ENCODE data around the gene GLIPR2. TPM values are rescaled to one million over a fixed set of nuclear protein-coding genes. Genes with fewer than 3 reads are reported as not detected.

The GLIPR2 gene
- total and polyA plus RNA-seq, 2 of the 4 experiments (the other 2 are of a cell fraction) = 35.8 to 43.3 TPM

- no peaks in the 10 kb centered on the region for H3K27me3 ChIP-seq (ENCODE audit: control insufficient read depth, insufficient read depth, low read length)
- H3K18ac ChIP-seq (ENCODE audit: low read depth, low read length) = peak overlapping the region; percentile 98
- H3K56ac ChIP-seq (ENCODE audit: extremely low read depth, insufficient read depth, low read length) = peak overlapping the region; percentile 96
- peaks cover 4% of the 10 kb centered on the region for H3K36me3 ChIP-seq (ENCODE audit: control insufficient read depth, insufficient read depth, low read length)
- WGBS, 2 experiments (ENCODE audit: extremely low coverage in 2 of 2, insufficient read length in 1 of 2) = 94% methylated on average over 3 of the region's 9 CpGs; no CpG with 5 or more reads in 1 of the 2 experiments
- H4K20me1 ChIP-seq (ENCODE audit: insufficient read depth, low read length) = no peaks in the 10 kb centered on the region; the same call in 1 of the 2 replicates
- H4K5ac ChIP-seq (ENCODE audit: low read depth, low read length) = peak overlapping the region; percentile 50
- H2BK5ac ChIP-seq (ENCODE audit: low read depth, low read length, poor library complexity, severe bottlenecking) = peak overlapping the region; percentile 95
- H3K9me3 ChIP-seq (ENCODE audit: control insufficient read depth, insufficient read depth, low read length) = no peaks in the 10 kb centered on the region
- dilution Hi-C loops (cut with HindIII; ENCODE audit: low sequenced_read_pairs, unreplicated experiment) (no loop called here), in situ Hi-C loops (cut with MboI; ENCODE audit: low sequenced_read_pairs) (no loop called here), intact Hi-C loops (cut with micrococcal nuclease) (no loop called here)
- peak overlapping the region; percentile 65 for H3K9ac ChIP-seq (ENCODE audit: low read depth, low read length)
- peak overlapping the region; percentile 97 for H2BK120ac ChIP-seq (ENCODE audit: low read depth, low read length)
- H3K4me3 ChIP-seq (ENCODE audit: insufficient read depth, low read depth, low read length) = no peak overlapping the region
- peaks cover 13 to 17% of the 10 kb centered on the region in 2 experiments; a peak in 3 of 4 replicates for H3K79me1 ChIP-seq (ENCODE audit: low read depth in 1 of 2, low read length in 2 of 2)
- peak overlapping the region; percentile 99 for H3K27ac ChIP-seq (ENCODE audit: insufficient read depth, low read length)
- H3K23ac ChIP-seq (ENCODE audit: low read depth, low read length) = peak overlapping the region; percentile 54
- ChIA-PET CTCF (interaction anchor here (0.6 kb wide), 1 partner anchor 9 kb away, joined by 3 read pairs; no protein-coding TSS in a partner anchor), POLR2A (ENCODE audit: unreplicated experiment) (no interaction called here)
- H4K91ac ChIP-seq (ENCODE audit: insufficient read depth, low read depth, low read length) = peak overlapping the region; percentile 98
- peak overlapping the region; percentile 95 for H2BK20ac ChIP-seq (ENCODE audit: low read depth, low read length)
- no peak overlapping the region for H2AK9ac ChIP-seq (replicated peaks; ENCODE audit: low read depth, low read length, poor library complexity)
- no TSS peak for BruUV-seq (replicated peaks)
- H2AK5ac ChIP-seq (ENCODE audit: low read depth, low read length) = peak overlapping the region; percentile 97
- H2BK15ac ChIP-seq (ENCODE audit: low read depth, low read length) = peak overlapping the region; percentile 43
- peaks cover 6% of the 10 kb centered on the region for H3K9me1 ChIP-seq (ENCODE audit: insufficient read depth, low read length)
- DNase-seq (no peak), ATAC-seq (ENCODE audit: low read depth) (no peak)
- peak overlapping the region; percentile 98 for H3K4ac ChIP-seq (ENCODE audit: low read depth, low read length)
- peak overlapping the region; percentile 90 for H3K14ac ChIP-seq (replicated peaks; ENCODE audit: low read depth, low read length)
- H2AFZ ChIP-seq (replicated peaks; ENCODE audit: low read length, poor library complexity) = no peak overlapping the region
- peak overlapping the region; percentile 94 for H4K8ac ChIP-seq (ENCODE audit: low read depth in 2 of 2, low read length in 2 of 2)
- H3K4me2 ChIP-seq (ENCODE audit: low read depth, low read length) = no peak overlapping the region
- peaks cover 21% of the 10 kb centered on the region for H3K4me1 ChIP-seq (ENCODE audit: control insufficient read depth, insufficient read depth, low read length)
- TF ChIP-seq RCOR1 (IDR thresholded peaks at IDR 0.05; ENCODE audit: insufficient replicate concordance, low read length) (no peak), CTCF (conservative IDR thresholded peaks at IDR 0.05; ENCODE audit: low read depth, low read length) (no peak), NFE2L2 (IDR thresholded peaks at IDR 0.05; ENCODE audit: low read depth, low read length) (no peak), RAD21 (IDR thresholded peaks at IDR 0.05; ENCODE audit: low read length) (no peak), USF2 (IDR thresholded peaks at IDR 0.05; ENCODE audit: low read depth, low read length) (no peak), ELK1 (IDR thresholded peaks at IDR 0.05; ENCODE audit: borderline replicate concordance, low read depth, low read length) (no peak), MXI1 (IDR thresholded peaks at IDR 0.05; ENCODE audit: borderline replicate concordance, low read depth, low read length) (no peak), CHD1 (IDR thresholded peaks at IDR 0.05; ENCODE audit: low read depth, low read length) (no peak), SMC3 (IDR thresholded peaks at IDR 0.05; ENCODE audit: low read depth, low read length) (no peak), MAZ (IDR thresholded peaks at IDR 0.05; ENCODE audit: borderline replicate concordance, low read depth, low read length) (no peak), CEBPB (IDR thresholded peaks at IDR 0.05; ENCODE audit: low read depth, low read length) (no peak), MAFK (IDR thresholded peaks at IDR 0.05; ENCODE audit: low read depth, low read length) (no peak), FOS (IDR thresholded peaks at IDR 0.05; ENCODE audit: low read depth, low read length) (no peak), BHLHE40 (IDR thresholded peaks at IDR 0.05; ENCODE audit: low read depth, low read length) (no peak), RFX5 (IDR thresholded peaks at IDR 0.05; ENCODE audit: low read depth, low read length) (no peak)
These were observed 43.9 kb upstream of the GLIPR2 start for GRCh38 chr9:36092509-36093215.
